ENCODE data around the gene SLC44A4.
"Not testable (repeated sequence)": the region's sequence is repeated elsewhere in the genome, so short reads cannot be mapped to it uniquely, and the experiment has no call there.

SLC44A4 gene

DNA sequence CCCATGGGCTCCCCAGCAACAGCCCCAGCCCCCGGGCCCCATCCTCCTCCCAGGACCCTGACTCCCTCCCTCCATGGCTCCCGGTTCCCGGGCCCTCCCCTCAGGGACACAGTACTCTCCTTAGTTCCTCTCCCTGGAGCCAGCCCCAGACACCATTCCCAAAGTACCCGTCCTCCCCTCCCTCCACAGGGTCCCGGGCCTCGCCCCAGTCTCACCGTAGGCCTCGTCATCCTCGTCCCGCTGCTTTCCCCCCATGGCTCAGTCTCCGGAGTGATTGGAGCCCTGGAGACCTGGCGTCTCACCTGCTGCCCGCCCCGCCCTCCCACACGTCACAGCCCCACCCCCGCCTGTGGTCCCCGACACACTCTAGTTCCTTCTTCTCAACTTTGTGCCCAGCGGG is at the start of gene SLC44A4:
SLC44A4 (minus strand) TSS at position 272 of the 400 bp plus-strand sequence; CDS start at position 255, 17 bp downstream.
- DNase-seq (ENCODE audit: low read depth in 4 of 4, low spot score in 1 of 4): no peak

GRCh38 chr6:31928672-31928939 is 49.8 kb upstream of the SLC44A4 start:
- no peak for DNase-seq (ENCODE audit: low read depth in 4 of 4, low spot score in 1 of 4)

DNA sequence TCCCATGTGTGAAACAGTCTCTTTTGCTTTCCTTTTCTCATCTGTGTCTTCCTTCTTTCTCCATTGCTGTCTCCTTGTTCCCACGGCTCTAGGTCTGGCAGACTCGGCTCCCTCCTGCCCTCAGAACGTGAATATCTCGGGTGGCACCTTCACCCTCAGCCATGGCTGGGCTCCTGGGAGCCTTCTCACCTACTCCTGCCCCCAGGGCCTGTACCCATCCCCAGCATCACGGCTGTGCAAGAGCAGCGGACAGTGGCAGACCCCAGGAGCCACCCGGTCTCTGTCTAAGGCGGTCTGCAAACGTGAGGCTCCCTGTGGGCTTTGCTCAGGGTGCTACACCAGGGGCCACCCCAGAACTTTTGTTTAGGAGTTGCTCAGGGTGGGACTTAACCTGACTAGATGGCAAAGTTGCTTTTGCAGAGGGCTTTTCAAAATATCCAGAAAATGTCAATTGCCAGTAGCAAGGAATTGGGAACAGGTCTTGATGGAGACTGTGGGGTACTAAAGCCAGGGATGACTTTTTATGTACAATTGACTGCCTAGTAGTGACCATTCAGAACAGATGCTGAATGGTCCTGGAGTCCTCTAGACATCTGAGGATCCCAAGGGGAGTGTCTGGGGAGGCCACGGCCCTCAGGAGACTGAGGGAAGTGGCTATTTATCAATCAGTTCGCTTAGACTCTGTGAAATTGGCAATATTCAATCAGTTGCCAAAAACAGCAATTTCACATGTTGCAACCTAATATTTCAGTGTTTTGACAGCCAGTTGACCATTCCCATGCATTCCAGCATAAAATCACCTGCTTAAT is 49.3 kb upstream of the SLC44A4 start:
- DNase-seq (ENCODE audit: low read depth in 4 of 4, low spot score in 1 of 4): no peak

DNA sequence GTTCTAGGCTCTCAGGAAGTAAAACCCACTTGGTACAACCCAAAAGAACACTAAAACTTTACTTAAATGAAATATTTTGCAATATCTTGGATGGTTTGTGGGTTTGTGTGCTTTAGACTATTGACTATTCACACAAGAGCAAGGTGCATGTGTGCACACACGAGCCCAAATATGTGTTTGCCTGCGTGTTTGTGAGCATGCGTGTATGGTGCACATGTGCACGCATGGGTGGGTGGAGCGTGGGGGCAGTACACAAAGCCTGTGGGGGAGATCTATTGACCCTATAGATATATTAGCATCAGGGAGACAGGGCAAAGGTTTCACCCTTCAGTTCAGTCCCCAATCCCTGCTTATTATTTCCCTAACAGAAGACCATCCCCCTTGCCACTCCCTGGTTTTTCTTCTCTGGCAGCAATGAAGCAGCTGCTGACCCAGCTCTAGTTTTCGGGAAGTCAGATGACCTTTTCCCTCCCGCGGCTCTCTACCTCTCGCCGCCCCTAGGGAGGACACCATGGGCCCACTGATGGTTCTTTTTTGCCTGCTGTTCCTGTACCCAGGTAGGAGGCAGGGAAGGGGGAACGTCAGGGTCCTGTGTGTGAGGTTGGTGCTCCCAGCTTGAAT is 48.6 kb upstream of the SLC44A4 start, which contains the start of gene C2:
C2 (plus strand) TSS at position 476 of the 621 bp plus-strand sequence; CDS start at position 512, 36 bp downstream.
- DNase-seq (ENCODE audit: low read depth in 4 of 4, low spot score in 1 of 4): no peak

- DNase-seq (ENCODE audit: low read depth in 4 of 4, low spot score in 1 of 4): no peak
These were observed 44.1 kb upstream of the SLC44A4 start for GRCh38 chr6:31922942-31923341.

GRCh38 chr6:31920811-31921210 is 42.0 kb upstream of the SLC44A4 start:
- DNase-seq (ENCODE audit: low read depth in 4 of 4, low spot score in 1 of 4): no peak

DNA sequence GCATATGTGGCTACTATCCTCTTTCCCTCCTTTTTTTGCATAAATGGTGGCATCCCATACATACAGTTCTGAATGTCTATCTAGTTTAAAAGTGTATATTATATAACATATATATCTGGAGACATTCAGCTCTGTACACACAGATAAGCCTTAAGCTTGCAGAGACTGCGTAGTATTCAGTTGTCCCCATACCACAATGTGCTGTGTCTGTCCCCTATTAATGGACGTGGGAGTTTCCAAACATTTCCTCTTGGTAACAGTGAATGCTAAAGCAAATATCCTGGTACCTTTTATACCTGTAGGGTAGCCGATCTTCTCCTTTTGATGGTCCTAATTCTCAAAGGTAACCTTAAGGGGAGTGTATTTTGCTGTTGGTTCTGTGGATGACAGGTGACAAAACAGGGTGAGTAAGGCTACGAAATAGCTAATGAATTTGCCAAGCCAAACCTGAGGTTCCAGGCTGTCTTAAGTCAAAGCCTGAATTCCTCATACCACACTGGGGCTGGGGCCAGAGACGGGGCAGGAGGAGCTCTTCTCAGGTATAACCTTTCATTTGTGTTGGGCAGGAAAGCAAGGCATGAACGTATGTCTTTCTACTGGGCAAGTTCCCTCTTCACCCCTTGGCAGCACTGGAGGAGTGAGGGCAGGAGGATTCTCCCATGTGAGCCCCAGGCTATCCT is 41.0 kb upstream of the SLC44A4 start:
- no peak for DNase-seq (ENCODE audit: low read depth in 4 of 4, low spot score in 1 of 4)

DNA sequence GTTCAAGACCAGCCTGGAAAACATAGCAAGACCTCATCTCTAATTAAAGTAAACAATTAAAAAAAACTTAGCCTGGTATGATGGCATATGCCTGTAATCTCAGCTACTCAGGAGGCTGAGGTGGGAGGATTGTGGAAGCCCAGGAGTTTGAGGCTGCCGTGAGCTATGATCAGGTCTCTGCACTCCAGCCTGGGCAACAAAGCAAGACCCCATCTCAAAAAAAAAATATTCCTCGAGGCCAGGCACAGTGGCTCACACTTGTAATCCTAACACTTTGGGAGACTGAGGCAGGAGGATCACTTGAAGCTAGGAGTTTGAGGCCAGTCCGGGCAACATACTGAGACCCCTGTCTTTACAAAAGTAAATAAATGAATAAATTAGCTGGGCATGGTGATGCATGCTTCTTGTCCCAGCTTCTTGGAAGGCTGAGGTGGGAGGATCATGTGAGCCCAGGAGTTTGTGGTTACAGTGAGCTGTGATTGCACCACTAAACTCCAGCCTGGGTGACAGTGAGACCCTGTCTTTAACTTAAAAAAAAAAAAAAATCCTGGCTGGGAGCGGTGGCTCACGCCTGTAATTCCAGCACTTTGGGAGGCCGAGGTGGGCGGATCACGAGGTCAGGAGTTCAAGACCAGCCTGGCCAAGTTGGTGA is 39.4 kb upstream of the SLC44A4 start:
- DNase-seq (ENCODE audit: low read depth in 4 of 4, low spot score in 1 of 4): no peak

- DNase-seq (ENCODE audit: low read depth in 4 of 4, low spot score in 1 of 4): no peak
These were observed 37.0 kb upstream of the SLC44A4 start for GRCh38 chr6:31915756-31916155.

DNA sequence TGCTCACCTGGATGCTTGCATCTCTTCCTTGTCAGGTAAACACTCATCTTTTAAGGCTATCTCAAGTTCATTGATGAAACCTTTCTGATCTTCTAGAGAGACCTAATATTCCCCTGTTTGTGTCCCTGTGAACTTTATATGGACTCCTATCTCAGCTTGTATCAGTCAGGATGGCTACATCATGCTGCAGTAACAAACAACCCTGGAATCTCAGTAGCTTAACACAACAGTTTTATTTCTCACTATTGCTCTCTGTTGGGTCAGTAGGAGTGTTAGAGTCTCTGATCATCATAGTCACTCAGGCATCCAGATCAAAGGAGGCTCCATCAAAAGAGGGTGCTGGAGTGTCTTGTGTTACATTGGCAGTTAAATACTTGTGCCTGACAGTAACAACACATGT is 36.6 kb upstream of the SLC44A4 start:
- no peak for DNase-seq (ENCODE audit: low read depth in 4 of 4, low spot score in 1 of 4)

DNA sequence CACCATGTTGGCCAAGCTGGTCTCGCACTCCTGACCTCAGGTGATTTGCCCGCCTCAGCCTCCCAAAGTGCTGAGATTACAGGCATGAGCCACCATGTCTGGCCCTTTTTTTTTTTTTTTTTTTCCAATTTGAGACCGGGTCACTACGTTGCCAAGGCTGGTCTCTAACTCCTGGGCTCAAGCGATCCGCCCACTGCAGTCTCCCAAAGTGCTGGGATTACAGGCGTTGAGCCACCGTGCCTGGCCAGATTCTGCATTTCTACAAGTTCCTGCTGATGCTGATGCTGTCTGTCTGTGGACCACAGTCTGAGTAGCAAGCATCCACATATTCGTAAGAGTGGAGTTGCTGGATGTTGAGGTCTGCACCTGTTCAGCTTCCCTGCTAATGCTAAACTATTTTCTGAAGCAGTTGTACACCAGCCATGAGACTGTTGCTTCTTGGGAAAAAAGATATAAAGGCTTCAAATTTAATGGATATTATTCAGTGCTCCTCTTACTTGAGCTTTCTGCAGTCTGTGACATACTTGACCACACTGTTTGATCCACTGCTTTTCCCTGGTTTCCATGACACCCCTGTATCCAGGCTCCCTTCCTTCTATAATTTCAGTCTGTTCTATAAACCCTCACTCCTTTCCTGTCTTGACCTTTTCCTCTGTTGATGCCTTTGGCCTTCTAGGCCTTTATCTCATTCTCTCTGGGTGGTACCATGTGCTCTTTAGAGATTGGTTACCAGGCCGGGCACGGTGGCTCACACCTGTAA is 33.2 kb upstream of the SLC44A4 start:
- no peak for DNase-seq (ENCODE audit: low read depth in 4 of 4, low spot score in 1 of 4)

DNA sequence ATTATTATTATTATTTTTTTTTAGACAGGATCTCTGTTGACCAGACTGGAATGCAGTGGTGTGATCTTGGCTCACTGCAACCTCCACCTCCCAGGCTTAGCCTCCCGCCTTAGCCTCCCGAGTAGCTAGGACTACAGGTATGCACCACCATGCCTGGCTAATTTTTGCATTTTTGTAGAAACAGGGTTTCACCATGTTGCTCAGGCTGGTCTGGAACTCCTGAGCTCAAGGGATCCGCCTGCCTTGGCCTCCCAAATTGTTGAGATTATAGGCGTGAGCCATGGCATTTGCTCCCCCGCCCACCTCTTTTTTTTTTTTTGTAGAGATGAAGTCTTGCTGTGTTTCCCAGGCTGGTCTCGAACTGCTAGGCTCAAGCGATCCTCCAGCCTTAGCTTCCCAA is 30.5 kb upstream of the SLC44A4 start:
- DNase-seq (ENCODE audit: low read depth in 4 of 4, low spot score in 1 of 4): not testable (repeated sequence)

DNA sequence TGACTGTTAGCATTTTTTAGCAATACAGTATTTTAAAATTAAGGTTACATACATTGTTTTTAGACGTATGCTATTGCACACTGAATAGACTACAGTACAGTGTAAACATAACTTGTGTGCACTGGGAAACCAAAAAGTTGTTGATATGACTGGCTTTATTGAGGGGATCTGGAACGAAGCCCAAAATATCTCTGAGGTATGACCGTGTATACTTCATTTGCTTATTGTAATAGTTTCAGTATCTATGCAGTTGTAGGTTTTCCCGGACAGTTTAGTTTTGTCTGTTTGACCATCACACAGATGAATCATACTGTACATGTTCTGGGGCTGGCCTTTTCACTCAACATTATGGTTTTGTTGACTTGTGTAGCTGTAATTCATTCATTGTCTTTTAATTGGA is 30.0 kb upstream of the SLC44A4 start:
- DNase-seq (ENCODE audit: low read depth in 4 of 4, low spot score in 1 of 4): no peak

DNA sequence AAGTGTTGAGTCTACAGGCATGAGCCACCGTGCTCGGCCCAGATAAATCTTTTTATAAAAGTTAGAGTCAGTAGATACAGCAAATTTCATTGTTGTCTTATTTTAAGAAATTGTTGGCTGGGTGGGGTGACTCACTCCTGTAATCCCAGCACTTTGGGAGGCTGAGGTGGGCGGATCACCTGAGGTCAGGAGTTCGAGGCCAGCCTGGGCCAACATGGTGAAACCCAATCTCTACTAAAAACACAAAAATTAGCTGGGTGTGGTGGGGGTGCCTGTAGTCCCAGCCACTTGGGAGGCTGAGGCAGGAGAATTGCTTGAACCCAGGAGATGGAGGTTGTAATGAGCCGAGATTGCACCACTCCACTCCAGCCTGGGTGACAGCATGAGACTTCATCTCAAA is 29.5 kb upstream of the SLC44A4 start:
- DNase-seq (ENCODE audit: low read depth in 4 of 4, low spot score in 1 of 4): not testable (repeated sequence)

DNA sequence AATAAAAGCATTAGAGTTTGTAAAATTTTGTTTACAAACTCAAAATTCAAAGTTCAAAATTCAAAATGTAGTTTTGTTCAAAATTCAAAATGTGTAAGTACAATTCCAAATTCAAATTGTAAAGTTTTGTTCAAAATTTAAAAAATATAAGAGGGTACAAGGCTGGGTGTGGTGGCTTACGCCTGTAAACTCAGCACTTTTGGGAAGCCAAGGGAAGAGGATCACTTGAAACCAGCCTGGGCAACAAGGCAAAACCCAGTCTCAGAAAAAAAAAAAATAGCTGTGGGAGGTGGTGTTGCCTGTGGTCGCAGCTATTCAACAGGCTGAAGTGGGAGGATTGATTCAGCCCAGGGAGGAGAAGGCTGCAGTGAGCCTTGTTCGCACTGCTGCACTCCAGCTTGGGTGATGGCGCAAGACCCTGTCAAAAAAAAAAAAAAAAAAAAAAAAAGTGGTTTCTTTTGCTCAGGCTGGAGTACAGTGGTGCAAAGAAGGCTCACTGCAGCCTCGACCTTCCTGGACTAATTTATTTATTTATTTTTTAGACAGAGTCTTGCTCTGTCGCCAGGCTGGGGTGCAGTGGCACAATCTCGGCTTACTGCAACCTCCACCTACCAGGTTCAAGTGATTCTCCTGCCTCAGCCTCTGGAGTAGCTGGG is 28.5 kb upstream of the SLC44A4 start:
- no peak for DNase-seq (ENCODE audit: low read depth in 4 of 4, low spot score in 1 of 4)

- DNase-seq (ENCODE audit: low read depth in 4 of 4, low spot score in 1 of 4): not testable (repeated sequence)
These were observed 27.9 kb upstream of the SLC44A4 start for GRCh38 chr6:31906727-31907126.

- no peak for DNase-seq (ENCODE audit: low read depth in 4 of 4, low spot score in 1 of 4)
These were observed 27.3 kb upstream of the SLC44A4 start for GRCh38 chr6:31906122-31906521.

- no peak for DNase-seq (ENCODE audit: low read depth in 4 of 4, low spot score in 1 of 4)
These were observed 26.2 kb upstream of the SLC44A4 start for GRCh38 chr6:31905041-31905440.

GRCh38 chr6:31903957-31904356 is 25.2 kb upstream of the SLC44A4 start:
- no peak for DNase-seq (ENCODE audit: low read depth in 4 of 4, low spot score in 1 of 4)

GRCh38 chr6:31901953-31902643 is 23.3 kb upstream of the SLC44A4 start, which contains the start of gene ZBTB12:
ZBTB12 (minus strand) TSS chr6:31902086; CDS start chr6:31901305, 781 bp downstream.
- DNase-seq (ENCODE audit: low read depth in 4 of 4, low spot score in 1 of 4): peak; percentile 55 to 84 (median 72)

All from stimulated activated CD4-positive, alpha-beta T cell treated with anti-CD3 and anti-CD28 coated beads, Interleukin-1b, Interleukin-23, amount 100 ng/mL, for 24 hours (primary cell).